ENCODE data around the gene KCNQ2.
"Not testable (repeated sequence)": the region's sequence is repeated elsewhere in the genome, so short reads cannot be mapped to it uniquely, and the experiment has no call there.

Gene KCNQ2

GRCh38 chr20:63490416-63490815 lies 18.0 kb upstream of the KCNQ2 start:
- DNase-seq (ENCODE audit: low spot score), result no peak

- DNase-seq (ENCODE audit: low spot score), result no peak
These were observed 16.1 kb upstream of the KCNQ2 start for GRCh38 chr20:63488315-63489251.

GRCh38 chr20:63487781-63488241 lies 15.4 kb upstream of the KCNQ2 start:
- DNase-seq (ENCODE audit: low spot score), result no peak

- no peak for DNase-seq (ENCODE audit: low spot score)
These were observed 14.8 kb upstream of the KCNQ2 start for GRCh38 chr20:63487116-63487764.

GRCh38 chr20:63486300-63486855 lies 13.9 kb upstream of the KCNQ2 start:
- no peak for DNase-seq (ENCODE audit: low spot score)

- DNase-seq (ENCODE audit: low spot score), result no peak
These were observed 12.4 kb upstream of the KCNQ2 start for GRCh38 chr20:63484651-63485403.

GRCh38 chr20:63484236-63484635 lies 11.8 kb upstream of the KCNQ2 start:
- DNase-seq (ENCODE audit: low spot score), result no peak

- DNase-seq (ENCODE audit: low spot score), result no peak
These were observed 11.4 kb upstream of the KCNQ2 start for GRCh38 chr20:63483834-63484233.

GRCh38 chr20:63482021-63482587 lies 9.6 kb upstream of the KCNQ2 start:
- no peak for DNase-seq (ENCODE audit: low spot score)

- DNase-seq (ENCODE audit: low spot score), result no peak
These were observed 9.0 kb upstream of the KCNQ2 start for GRCh38 chr20:63481503-63481902.

GRCh38 chr20:63479695-63480419 lies 7.4 kb upstream of the KCNQ2 start:
- not testable (repeated sequence) for DNase-seq (ENCODE audit: low spot score)

- no peak for DNase-seq (ENCODE audit: low spot score)
These were observed 6.2 kb upstream of the KCNQ2 start for GRCh38 chr20:63478346-63479302.

GRCh38 chr20:63477944-63478343 lies 5.5 kb upstream of the KCNQ2 start:
- no peak for DNase-seq (ENCODE audit: low spot score)

GRCh38 chr20:63477061-63477616 lies 4.7 kb upstream of the KCNQ2 start:
- no peak for DNase-seq (ENCODE audit: low spot score)

- DNase-seq (ENCODE audit: low spot score), result peak; percentile 74
These were observed 2.8 kb upstream of the KCNQ2 start for GRCh38 chr20:63475209-63475608.

GRCh38 chr20:63473555-63474449 lies 1.3 kb upstream of the KCNQ2 start:
- no peak for DNase-seq (ENCODE audit: low spot score)

GRCh38 chr20:63472862-63473390 lies 471 bp upstream of the KCNQ2 start:
- DNase-seq (ENCODE audit: low spot score), result no peak

GRCh38 chr20:63471717-63471980 lies 806 bp downstream of the KCNQ2 start:
- DNase-seq (ENCODE audit: low spot score), result no peak

All from AG20443 (cell line).